Measurements from ENCODE around the gene ANXA1.

Gene ANXA1

GRCh38 chr9:73137914-73138313 is 13.8 kb upstream of the ANXA1 start:
- no peak for DNase-seq (ENCODE audit: insufficient read length, low spot score)
- FAIRE-seq: peak; percentile 6
- no peak for TF ChIP-seq CTCF (IDR thresholded peaks at IDR 0.05; ENCODE audit: insufficient read depth, missing control alignments)

DNA sequence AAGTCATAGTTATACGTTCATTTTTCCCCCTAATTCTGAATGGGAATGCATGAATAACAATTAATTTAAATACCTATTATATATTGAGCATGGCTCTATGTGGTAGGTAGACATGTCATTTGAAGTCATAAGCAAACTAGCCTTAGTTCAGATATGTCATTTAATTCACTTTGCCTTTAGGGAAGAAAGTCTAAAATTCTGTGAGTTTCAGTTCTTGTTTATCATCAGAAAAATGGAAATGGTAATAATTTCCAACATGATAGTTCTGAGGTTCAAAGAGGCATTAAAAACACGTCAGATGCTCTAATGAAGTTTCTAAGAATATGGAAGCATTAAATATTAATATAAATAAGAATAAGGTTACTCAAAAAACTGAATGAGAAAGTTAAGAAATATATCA is 13.1 kb upstream of the ANXA1 start:
- DNase-seq (ENCODE audit: insufficient read length, low spot score) (no peak), FAIRE-seq (no peak)
- no peak for TF ChIP-seq CTCF (IDR thresholded peaks at IDR 0.05; ENCODE audit: insufficient read depth, missing control alignments)

- no peak for TF ChIP-seq CTCF (IDR thresholded peaks at IDR 0.05; ENCODE audit: insufficient read depth, missing control alignments)
- no peak for FAIRE-seq
- no peak for DNase-seq (ENCODE audit: insufficient read length, low spot score)
Measured at GRCh38 chr9:73141282-73141681, 10.4 kb upstream of the ANXA1 start.

DNA sequence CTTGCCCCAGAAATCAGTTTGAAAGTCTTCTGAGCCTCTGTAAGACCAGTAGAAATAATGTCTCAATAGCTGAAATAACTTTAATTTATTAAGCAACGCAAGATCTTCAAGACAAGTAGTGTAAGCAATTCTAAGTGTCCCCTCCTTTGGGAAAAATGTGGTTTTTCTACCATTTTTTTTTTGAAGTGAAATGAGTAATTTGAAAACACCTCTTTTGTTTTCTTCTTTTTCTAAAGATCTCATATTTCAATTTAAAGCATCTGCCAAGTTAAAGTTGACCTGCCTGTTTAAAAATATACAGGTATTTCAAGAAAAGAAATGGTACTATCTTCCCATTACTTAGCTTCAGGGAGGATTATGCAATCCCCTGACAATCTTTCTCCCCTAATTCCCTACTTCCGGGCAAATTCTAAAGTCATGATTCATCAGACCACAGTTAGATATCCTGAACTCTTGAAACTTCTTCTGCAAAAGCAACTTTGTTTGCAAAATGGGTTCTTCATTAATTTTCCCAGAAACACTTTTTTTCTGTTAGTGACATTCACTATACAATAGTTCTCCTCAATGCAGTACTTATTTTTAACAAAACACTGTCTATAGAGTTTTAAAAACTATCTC is 7.8 kb upstream of the ANXA1 start:
- TF ChIP-seq CTCF (IDR thresholded peaks at IDR 0.05; ENCODE audit: insufficient read depth, missing control alignments): no peak
- DNase-seq (ENCODE audit: insufficient read length, low spot score) (no peak), FAIRE-seq (no peak)

DNA sequence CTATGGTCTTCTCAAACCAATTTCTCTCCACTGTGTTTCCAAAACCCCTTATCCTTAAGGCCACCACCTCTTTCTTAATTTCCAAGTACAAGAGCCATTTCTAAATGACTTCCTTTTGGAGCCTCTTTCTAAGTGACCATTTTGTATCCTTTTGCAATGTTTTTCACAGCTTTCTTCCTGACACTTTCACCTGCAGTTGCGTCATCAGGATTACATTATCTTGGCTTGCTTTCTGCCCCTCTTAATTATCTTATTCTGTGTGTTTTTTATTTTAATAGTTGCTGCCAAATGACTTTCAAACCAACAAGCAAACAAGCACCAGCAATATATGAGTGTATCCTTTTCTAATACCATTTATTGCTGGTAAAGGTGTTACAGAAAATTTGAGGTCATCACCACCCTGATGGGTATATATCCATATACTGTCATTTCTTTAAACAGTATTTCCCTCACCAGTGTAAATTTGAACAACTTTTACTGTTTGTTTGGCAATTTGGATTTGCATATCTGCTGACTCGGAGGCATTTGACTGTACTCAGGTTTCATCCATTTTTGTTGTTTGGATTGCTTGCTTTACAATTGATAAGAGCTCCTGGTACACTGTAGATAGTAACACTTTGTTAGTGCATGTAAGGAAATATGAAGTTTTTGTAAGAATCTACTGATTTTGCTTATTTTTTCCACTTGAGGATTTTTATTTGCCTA is 5.4 kb upstream of the ANXA1 start:
- no peak for DNase-seq (ENCODE audit: insufficient read length, low spot score)
- TF ChIP-seq CTCF (IDR thresholded peaks at IDR 0.05; ENCODE audit: insufficient read depth, missing control alignments): no peak
- no peak for FAIRE-seq

- DNase-seq (ENCODE audit: insufficient read length, low spot score) (no peak), FAIRE-seq (no peak)
- TF ChIP-seq CTCF (IDR thresholded peaks at IDR 0.05; ENCODE audit: insufficient read depth, missing control alignments): no peak
Measured at GRCh38 chr9:73148447-73148937, 3.2 kb upstream of the ANXA1 start.
